ENCODE measurements around the gene ISCU.
"Not testable (repeated sequence)": the region's sequence is repeated elsewhere in the genome, so short reads cannot be mapped to it uniquely, and the experiment has no call there.

Gene ISCU

GRCh38 chr12:108570743-108571608 is 8.6 kb downstream of the ISCU start:
- H3K36me3 ChIP-seq (replicated peaks): peaks cover 26% of the 10 kb centered on the region
- TF ChIP-seq CTCF (IDR thresholded peaks at IDR 0.05; ENCODE audit: low read depth, low read length, missing control alignments): peak; percentile 64
- peak; percentile 14 for DNase-seq
- in situ Hi-C loops (cut with HindIII; ENCODE audit: low pct_ligation_motif_present, low sequenced_read_pairs): no loop called here
- no peak overlapping the region for H3K4me3 ChIP-seq (ENCODE audit: low read depth, low read length)
- H3K27me3 ChIP-seq (replicated peaks): no peaks in the 10 kb centered on the region
- no peak overlapping the region for H3K27ac ChIP-seq

- H3K36me3 ChIP-seq (replicated peaks): peaks cover 20% of the 10 kb centered on the region
- no peaks in the 10 kb centered on the region for H3K27me3 ChIP-seq (replicated peaks)
- no peak overlapping the region for H3K4me3 ChIP-seq (ENCODE audit: low read depth, low read length)
- no peak overlapping the region for H3K27ac ChIP-seq
- no peak for TF ChIP-seq CTCF (IDR thresholded peaks at IDR 0.05; ENCODE audit: low read depth, low read length, missing control alignments)
- DNase-seq: no peak
- in situ Hi-C loops (cut with HindIII; ENCODE audit: low pct_ligation_motif_present, low sequenced_read_pairs): no loop called here
Measured at GRCh38 chr12:108571609-108572165, 9.3 kb downstream of the ISCU start.

- in situ Hi-C loops (cut with HindIII; ENCODE audit: low pct_ligation_motif_present, low sequenced_read_pairs): no loop called here
- H3K27me3 ChIP-seq (replicated peaks): no peaks in the 10 kb centered on the region
- TF ChIP-seq CTCF (IDR thresholded peaks at IDR 0.05; ENCODE audit: low read depth, low read length, missing control alignments): no peak
- H3K27ac ChIP-seq: no peak overlapping the region
- peaks cover 14% of the 10 kb centered on the region for H3K36me3 ChIP-seq (replicated peaks)
- no peak overlapping the region for H3K4me3 ChIP-seq (ENCODE audit: low read depth, low read length)
- DNase-seq: no peak
Measured at GRCh38 chr12:108572166-108572790, 9.9 kb downstream of the ISCU start.

GRCh38 chr12:108573317-108573716 is 10.9 kb downstream of the ISCU start:
- in situ Hi-C loops (cut with HindIII; ENCODE audit: low pct_ligation_motif_present, low sequenced_read_pairs): no loop called here
- Histone ChIP-seq H3K27me3 (replicated peaks) (no peaks in the 10 kb centered on the region), H3K36me3 (replicated peaks) (peaks cover 7% of the 10 kb centered on the region), H3K27ac (no peak overlapping the region), H3K4me3 (ENCODE audit: low read depth, low read length) (no peak overlapping the region)
- no peak for TF ChIP-seq CTCF (IDR thresholded peaks at IDR 0.05; ENCODE audit: low read depth, low read length, missing control alignments)
- DNase-seq: no peak

- H3K27me3 ChIP-seq (replicated peaks); H3K4me3 ChIP-seq (ENCODE audit: low read depth, low read length); DNase-seq; H3K27ac ChIP-seq; H3K36me3 ChIP-seq (replicated peaks); in situ Hi-C loops (cut with HindIII; ENCODE audit: low pct_ligation_motif_present, low sequenced_read_pairs): not testable (repeated sequence)
Measured at GRCh38 chr12:108574276-108574675, 11.9 kb downstream of the ISCU start.

GRCh38 chr12:108575199-108575912 is 13.0 kb downstream of the ISCU start:
- no peak for TF ChIP-seq CTCF (IDR thresholded peaks at IDR 0.05; ENCODE audit: low read depth, low read length, missing control alignments)
- in situ Hi-C loops (cut with HindIII; ENCODE audit: low pct_ligation_motif_present, low sequenced_read_pairs): no loop called here
- no peaks in the 10 kb centered on the region for H3K27me3 ChIP-seq (replicated peaks)
- no peaks in the 10 kb centered on the region for H3K36me3 ChIP-seq (replicated peaks)
- H3K4me3 ChIP-seq (ENCODE audit: low read depth, low read length): no peak overlapping the region
- H3K27ac ChIP-seq: no peak overlapping the region
- no peak for DNase-seq

All from brain microvascular endothelial cell (primary cell).